GM19463 (cell line): Measurements from ENCODE around the gene WIPF3.
"Not testable (repeated sequence)": the region's sequence is repeated elsewhere in the genome, so short reads cannot be mapped to it uniquely, and the experiment has no call there.

ENCODE experiments used
- ATAC-seq: cut with Tn5 transposase; IDR thresholded peaks from one replicate; pipeline ENCODE4 v1.9.1; 2021; ENCODE audit warnings: mild to moderate bottlenecking, moderate library complexity; ENCODE audit not compliant: unreplicated experiment

The WIPF3 gene

DNA sequence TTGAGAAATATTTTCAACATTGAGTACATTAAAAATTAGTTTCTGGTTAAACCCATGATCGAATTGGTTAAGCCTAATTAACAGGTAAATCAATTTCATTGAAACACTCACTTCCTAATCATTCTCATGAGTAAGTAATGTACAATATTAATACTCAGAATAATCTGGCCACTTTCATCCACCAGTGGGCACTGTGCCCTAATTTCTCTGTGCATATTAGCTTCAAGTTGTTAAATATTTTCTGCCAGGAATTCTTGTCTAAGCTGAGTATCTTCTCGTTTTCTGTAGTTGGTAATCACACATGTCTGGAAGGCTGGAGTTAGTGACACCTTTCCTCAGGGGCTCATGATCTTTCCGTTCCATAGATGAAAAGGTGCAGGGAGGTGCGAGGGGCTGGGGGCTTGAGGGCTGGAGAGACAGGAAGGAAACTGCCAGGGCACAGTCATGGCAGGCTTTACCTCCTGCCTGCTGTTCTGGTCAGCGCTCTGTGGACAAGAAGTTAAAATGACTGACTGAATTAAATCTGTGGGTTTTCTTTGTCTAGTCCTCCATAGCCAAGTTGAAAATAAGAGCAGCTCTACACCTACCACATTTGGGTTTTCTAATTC is 71.9 kb downstream of the WIPF3 start:
- no peak for ATAC-seq

GRCh38 chr7:29879609-29880008 is 73.3 kb downstream of the WIPF3 start:
- ATAC-seq, result no peak

GRCh38 chr7:29881724-29882123 is 75.4 kb downstream of the WIPF3 start:
- ATAC-seq, result no peak

DNA sequence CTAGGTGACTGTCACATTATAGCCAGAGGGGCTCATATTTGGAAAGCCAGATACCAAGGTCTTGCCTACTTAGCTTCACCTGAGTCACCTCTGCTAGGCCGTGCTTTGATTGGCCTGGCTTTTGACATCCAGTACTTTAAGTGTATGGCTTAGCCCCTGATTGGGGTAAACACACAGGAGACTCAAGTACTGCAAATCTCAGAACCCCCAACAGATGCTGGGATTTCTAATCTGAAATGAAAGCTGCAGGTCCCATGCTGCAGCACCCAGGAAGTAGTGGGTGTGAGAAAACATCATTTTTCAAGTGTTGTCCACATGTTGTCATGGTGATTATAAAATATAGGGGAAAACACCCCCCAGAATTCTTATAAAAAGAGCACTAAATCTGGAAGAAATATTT is 76.2 kb downstream of the WIPF3 start:
- ATAC-seq, result no peak

DNA sequence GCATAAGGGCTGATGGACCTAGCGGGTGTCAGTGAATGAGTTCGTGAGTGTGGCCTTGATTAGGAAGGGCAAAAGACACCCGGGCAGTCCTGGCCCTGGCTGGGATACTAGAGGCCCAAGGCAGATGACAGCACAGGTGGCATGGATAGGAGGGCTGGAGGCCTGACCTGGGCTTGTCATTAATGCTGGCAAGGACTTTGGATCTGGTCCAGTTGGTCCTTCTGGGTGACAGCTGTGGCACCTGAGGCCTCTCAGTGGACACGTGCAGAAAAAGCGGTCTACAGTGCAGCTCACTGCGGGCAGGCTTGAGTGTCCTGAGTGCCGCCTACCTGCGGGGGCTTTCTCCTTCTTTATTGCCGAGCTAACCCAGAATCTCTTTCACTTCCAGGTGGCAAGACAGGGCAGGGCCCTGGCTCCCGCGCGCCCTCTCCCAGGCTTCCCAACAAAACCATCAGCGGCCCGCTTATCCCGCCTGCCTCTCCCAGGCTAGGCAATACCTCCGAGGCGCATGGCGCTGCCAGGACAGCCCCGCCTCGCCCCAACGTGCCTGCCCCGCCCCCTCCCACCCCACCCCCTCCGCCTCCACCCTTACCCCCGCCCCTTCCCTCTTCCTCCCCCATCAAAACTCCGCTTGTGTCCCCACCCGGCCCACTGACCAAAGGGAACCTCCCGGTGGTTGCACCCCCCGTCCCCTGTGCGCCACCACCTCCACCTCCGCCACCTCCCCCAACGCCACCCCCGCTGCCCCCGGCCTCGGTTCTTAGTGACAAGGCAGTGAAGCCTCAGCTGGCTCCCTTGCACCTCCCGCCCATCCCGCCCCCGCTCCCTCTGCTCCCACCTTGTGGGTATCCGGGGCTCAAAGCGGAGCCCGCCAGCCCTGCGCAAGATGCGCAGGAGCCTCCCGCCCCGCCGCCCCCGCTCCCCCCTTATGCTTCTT is 77.4 kb downstream of the WIPF3 start:
- ATAC-seq, result no peak

- ATAC-seq, result no peak
Measured at GRCh38 chr7:29884399-29885272, 78.3 kb downstream of the WIPF3 start.

DNA sequence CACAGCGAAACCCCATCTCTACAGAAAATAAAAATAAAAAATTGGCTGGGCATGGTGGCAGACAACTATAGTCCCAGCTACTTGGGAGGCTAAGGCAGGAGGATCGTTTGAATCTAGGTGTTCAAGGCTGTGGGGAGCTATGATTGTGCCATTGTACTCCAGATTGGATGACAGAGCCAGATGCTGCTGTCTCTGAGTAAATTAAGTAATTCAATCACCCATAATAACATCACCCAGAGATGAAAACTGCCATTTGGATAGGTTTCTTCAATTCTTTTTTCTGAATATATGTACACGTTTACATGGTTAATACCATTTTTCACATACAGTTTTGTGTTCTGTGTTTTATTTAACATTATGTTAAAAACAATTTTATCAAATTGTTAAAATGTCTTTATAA is 79.3 kb downstream of the WIPF3 start:
- ATAC-seq, result no peak

DNA sequence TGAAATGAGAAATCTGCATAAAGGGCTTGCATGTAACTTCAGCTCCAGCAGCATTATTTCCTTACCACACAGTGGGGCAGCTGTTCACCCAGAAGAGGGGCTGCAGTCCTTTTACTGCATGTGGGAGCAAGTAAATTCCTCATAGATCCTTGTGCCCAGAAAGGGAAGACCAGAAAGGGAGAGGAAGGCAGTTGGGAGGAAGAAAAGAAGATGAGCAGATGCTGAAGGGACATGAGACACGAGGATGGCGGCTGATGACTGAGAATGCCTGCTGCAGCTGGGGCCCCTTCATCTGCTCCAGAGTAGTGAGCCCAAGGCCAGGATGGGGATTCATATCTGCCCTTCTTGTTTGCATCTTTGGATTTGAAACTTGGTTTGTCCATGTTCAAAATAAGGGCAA is 80.5 kb downstream of the WIPF3 start:
- ATAC-seq, result no peak

GRCh38 chr7:29888006-29888405 is 81.7 kb downstream of the WIPF3 start:
- ATAC-seq, result no peak

- no peak for ATAC-seq
Measured at GRCh38 chr7:29889288-29889687, 83.0 kb downstream of the WIPF3 start.

DNA sequence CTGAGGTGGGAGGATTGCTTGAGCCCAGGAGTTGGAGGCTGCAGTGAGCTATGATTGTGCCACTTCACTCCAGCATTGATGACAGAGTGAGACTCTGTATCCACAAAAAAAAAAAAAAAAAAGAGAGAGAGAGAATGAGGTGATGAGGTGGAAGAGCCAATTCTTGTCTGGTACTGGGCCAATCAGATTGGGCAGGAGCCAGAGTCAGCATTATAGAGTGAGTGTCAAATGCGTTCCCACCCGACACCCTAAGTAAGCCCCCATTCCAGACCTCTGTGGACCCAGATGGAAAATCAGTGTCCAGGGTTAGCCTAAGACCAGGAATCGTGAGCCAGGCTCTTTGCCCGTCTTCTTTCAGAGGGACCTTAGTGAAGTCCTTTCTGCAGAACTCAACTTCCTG is 83.9 kb downstream of the WIPF3 start:
- no peak for ATAC-seq

GRCh38 chr7:29890786-29891185 is 84.5 kb downstream of the WIPF3 start:
- not testable (repeated sequence) for ATAC-seq

DNA sequence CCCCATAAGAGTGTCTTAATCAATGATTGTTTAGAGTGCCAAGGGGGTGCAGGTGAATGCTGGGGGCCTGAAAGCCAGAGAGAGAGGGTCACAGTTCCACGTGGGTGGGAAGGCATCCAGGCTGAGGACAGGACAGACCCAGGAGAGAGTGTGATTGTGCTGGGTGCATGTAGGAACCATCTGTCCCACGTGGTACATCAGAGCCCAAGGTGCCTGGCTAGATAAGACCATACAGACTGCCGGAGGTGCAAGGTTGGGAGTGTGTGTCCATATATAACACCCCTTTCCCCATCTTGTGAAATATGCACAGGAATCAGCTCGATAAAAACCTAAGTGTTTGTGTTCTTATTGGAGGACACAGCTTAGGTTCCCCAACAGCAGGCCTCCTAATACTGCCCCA is 85.5 kb downstream of the WIPF3 start:
- no peak for ATAC-seq

DNA sequence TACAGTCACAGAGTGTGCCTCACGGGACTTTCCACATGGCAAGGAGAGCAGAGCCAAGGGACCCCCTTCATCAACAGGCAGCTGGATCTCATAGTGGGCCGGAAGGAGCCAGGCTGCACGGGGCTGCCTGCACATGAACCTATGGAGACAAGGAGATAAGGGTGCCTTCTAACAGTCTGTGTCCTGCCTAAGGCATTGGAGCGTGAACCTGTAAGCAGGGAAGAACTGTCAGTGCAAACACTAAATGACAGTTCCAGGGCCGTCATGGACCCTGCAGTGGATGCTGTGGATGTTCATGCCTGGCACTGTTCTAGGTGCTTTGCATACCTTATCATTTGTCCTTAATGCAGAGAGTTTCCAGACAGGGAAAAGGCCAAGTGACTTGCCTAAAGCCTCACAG is 85.9 kb downstream of the WIPF3 start:
- ATAC-seq, result no peak

DNA sequence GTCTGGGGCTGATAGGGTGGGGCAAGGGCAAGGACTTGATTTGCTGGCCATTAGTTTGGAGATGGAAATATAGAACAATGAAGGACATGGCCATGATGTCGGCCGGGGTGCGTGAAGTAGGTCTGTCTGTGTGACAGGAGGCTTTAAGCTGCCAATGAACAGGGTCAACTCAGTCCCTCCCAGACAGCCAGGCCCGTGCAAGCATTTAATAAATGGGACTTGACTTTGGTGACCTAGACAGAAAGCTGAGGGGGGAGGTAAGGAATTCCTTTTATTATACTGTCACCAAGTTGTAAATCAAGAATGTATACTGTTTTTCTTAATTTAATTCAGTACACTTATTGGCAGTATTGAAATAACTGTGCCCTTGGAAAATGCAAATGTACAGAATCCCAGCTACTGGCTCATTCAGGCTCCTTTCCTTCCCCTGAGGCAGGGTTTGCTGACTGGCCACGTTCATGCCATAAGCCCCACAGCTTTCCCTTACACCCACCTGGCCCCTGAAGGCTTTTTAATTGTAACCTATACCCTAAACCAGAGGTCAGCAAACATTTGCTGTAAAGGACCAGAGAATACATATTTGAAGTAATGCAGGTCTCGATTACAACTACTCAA is 87.2 kb downstream of the WIPF3 start:
- no peak for ATAC-seq

GRCh38 chr7:29894256-29894655 is 87.9 kb downstream of the WIPF3 start:
- ATAC-seq, result no peak

GRCh38 chr7:29895559-29895958 is 89.3 kb downstream of the WIPF3 start:
- no peak for ATAC-seq

GRCh38 chr7:29896685-29897411 is 90.5 kb downstream of the WIPF3 start:
- no peak for ATAC-seq

- ATAC-seq, result no peak
Measured at GRCh38 chr7:29898301-29898700, 92.0 kb downstream of the WIPF3 start.

GRCh38 chr7:29900745-29901144 is 94.4 kb downstream of the WIPF3 start:
- no peak for ATAC-seq
